HG02970 (cell line): ENCODE measurements around the gene PIEZO2.

Experiments used
- ATAC-seq: cut with Tn5 transposase; IDR thresholded peaks from one replicate; pipeline ENCODE4 v1.9.1; 2021; ENCODE audit warnings: mild to moderate bottlenecking, moderate library complexity, moderate number of reproducible peaks; ENCODE audit not compliant: unreplicated experiment, low FRiP score

Gene PIEZO2

GRCh38 chr18:10913919-10914318 lies 235.4 kb downstream of the PIEZO2 start:
- ATAC-seq: no peak

DNA sequence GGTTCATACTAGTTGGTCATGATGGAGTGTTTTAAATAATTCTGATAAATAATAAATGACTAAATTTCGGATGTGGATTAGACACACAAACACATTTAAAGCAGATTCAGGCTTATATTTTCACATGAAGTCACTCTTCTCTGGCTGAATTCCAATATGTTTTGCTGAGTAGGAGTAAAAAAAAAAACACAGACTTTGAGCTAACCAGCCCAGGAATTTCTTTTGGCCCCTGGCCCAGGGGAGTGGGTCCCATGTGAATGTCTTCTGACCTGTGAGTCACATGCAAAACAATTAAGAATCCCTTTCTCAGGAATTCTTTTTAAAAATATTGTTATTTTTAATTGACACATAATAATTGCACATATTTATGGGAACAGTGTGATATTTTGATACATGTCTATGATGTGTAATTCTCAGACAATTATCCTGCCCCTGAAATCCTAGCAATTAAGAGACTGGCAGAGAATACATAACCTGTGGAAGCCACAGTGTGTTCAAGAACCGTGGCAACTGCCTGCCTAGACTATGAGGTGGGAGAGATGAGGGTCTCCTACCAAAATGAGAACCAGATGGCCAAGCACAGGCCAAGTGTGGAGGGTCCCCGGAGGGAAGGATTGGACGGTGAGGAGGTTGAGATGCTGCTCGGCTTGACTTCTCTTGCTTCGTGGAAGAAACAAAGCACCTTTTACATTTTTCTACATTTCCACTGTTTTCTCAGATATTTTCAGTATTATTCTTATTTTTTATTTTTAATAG lies 236.4 kb downstream of the PIEZO2 start:
- ATAC-seq: no peak

GRCh38 chr18:10909724-10910123 lies 239.6 kb downstream of the PIEZO2 start:
- ATAC-seq: no peak

DNA sequence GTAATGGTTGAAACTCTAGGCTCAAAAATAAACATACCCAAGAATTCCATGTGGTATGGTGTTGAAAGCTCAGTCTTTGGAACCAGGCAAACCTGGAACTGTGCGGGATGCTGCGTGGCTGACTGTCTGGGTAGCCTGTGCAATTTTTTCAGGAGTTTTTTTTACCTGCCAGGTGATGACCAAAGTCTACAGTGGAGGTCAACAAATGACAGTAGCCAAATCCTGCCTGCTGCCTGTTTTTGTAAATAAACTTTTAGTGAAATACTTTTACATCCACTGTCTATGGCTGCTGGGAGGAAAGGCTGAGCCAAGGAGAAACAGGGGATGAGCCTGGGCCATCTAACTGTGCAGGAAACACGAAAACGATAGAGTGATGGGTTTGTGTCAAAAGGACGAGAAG lies 240.6 kb downstream of the PIEZO2 start:
- no peak for ATAC-seq

GRCh38 chr18:10907749-10908148 lies 241.6 kb downstream of the PIEZO2 start:
- no peak for ATAC-seq

- ATAC-seq: no peak
Observed at GRCh38 chr18:10901329-10901728, 248.0 kb downstream of the PIEZO2 start.

DNA sequence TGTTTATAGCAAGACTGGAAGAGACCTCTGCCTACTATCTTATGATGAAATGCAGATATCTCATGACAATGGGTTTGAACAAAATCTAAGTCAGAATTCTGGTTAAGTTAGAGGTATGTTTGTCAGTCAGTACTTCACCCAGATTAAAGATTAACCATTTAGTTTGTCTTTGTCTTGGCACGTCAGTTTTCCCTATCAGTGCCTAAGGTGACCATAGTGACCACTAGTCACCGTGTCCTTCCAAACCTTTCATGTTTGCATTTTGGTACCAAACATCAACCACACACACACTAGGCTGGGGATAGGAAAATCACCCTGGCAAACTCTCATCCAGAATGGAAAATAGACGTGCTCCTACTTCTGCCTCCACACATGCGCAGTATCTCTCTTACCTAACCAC lies 248.9 kb downstream of the PIEZO2 start:
- no peak for ATAC-seq

GRCh38 chr18:10899481-10899880 lies 249.9 kb downstream of the PIEZO2 start:
- ATAC-seq: no peak

DNA sequence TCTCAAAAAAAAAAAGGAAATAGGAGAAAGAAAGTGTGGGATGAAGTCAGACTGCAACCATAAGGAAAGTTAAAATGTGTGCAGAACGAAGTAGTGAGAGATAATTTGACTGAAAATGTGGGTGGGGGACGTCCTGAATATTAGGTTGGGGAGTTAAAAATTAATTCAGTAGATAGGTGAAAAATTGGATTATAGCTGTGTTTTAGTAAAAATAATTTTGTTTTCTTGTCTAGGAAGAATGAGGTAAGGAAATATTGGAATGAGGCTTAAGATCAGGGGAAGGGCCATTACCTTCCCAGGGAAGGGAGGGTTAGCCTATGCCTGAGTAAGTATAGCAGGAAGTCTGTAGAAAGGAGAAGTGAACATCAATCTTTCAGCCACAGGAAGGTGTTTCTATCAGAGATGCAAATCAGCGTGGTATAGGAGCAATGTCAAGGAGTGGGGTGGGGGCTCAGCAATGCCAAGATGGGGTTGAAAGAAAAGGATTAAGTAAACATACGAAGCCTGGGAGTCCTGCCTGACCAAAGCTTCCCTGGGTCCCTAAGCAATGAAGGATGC lies 250.9 kb downstream of the PIEZO2 start:
- no peak for ATAC-seq

DNA sequence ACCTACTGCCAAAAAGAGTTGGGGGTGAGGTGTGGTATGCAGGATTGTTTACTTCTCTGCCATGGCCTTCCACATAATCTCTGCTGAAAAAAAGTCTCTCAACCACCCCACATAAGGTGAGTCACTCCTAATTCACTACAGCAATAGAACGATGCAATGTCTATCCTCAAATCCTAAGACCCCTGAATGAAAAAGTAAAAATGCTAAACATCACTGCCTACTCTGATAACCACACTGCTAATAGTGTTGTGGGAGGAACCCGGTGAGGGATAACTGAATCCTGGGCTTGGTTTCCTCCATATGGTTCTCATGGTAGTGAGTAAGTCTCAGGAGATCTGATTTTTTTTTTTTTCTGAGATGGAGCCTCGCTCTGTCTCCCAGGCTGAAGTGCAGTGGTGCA lies 252.5 kb downstream of the PIEZO2 start:
- ATAC-seq: no peak

- no peak for ATAC-seq
Observed at GRCh38 chr18:10895976-10896375, 253.4 kb downstream of the PIEZO2 start.

GRCh38 chr18:10894501-10894900 lies 254.9 kb downstream of the PIEZO2 start:
- no peak for ATAC-seq

GRCh38 chr18:10893761-10894160 lies 255.6 kb downstream of the PIEZO2 start:
- ATAC-seq: no peak

GRCh38 chr18:10893196-10893595 lies 256.2 kb downstream of the PIEZO2 start:
- ATAC-seq: no peak

GRCh38 chr18:10892786-10893185 lies 256.6 kb downstream of the PIEZO2 start:
- no peak for ATAC-seq

DNA sequence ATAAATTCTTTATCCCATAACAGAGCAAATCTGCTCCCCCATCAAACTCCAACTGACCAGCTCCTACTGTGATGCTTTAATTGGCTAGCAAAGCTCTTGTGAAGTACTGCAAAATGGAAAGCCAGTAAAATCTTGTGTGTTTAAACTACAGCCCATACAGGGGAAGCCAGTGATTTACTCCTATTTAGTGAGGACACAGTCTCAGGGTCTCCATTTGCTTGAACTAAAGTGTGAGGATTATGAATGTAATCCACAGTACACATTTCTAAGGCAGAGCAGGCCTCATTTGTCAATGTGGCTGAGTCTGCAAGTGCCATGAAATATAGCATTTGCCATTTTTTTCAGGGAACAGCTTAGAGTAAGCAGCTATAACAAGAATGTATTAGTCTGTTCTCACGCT lies 259.3 kb downstream of the PIEZO2 start:
- ATAC-seq: no peak

GRCh38 chr18:10878703-10879102 lies 270.7 kb downstream of the PIEZO2 start:
- no peak for ATAC-seq

DNA sequence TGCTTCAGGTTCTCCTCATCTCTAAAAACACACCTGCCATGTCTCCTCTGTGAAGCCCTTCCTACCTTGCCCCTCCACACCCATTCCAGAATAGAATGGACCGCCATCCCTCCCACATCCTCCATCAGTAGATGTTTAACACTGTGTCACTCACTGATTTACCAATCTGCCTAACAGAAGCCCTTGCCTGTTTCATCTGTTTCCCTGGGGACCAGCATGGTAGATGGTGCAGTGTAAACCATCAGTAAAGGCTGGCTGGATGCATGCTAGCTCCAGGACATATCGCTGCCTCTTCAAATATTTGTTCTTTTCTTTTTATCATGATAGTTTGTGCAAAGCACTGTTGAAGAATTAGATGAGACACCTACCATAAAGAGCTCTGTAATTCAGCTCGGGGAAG lies 271.4 kb downstream of the PIEZO2 start:
- ATAC-seq: no peak

DNA sequence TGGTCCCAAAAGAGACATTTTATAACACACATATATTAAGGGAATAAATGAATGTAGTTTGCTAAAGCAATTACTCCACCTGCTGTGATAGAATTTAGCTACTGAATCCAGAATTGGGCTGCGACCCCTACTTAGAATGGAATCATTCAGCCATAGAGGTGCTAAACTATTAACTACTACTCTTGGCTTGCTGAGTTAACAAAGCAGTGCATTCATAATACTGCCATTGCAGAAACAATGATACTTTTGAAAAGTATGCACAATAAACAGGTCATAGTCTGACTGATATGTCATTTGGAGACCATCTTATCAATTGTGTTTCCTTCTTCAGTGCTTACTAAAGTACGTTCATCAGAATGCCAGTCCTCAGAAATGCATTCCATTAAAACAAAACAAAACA lies 273.6 kb downstream of the PIEZO2 start:
- no peak for ATAC-seq

GRCh38 chr18:10872304-10872703 lies 277.1 kb downstream of the PIEZO2 start:
- no peak for ATAC-seq

- no peak for ATAC-seq
Observed at GRCh38 chr18:10864722-10865121, 284.6 kb downstream of the PIEZO2 start.

GRCh38 chr18:10863026-10863425 lies 286.3 kb downstream of the PIEZO2 start:
- no peak for ATAC-seq
